ENCODE data around the gene HMG20A. TPM values are rescaled to one million over a fixed set of nuclear protein-coding genes. Genes with fewer than 3 reads are reported as not detected.

HMG20A gene
- total and polyA plus RNA-seq, 10 of the 15 experiments (the other 5 are each of a cell fraction or from before 2014, with no cell fraction given), result 30.0 to 98.7 (median 46.8) TPM

DNA sequence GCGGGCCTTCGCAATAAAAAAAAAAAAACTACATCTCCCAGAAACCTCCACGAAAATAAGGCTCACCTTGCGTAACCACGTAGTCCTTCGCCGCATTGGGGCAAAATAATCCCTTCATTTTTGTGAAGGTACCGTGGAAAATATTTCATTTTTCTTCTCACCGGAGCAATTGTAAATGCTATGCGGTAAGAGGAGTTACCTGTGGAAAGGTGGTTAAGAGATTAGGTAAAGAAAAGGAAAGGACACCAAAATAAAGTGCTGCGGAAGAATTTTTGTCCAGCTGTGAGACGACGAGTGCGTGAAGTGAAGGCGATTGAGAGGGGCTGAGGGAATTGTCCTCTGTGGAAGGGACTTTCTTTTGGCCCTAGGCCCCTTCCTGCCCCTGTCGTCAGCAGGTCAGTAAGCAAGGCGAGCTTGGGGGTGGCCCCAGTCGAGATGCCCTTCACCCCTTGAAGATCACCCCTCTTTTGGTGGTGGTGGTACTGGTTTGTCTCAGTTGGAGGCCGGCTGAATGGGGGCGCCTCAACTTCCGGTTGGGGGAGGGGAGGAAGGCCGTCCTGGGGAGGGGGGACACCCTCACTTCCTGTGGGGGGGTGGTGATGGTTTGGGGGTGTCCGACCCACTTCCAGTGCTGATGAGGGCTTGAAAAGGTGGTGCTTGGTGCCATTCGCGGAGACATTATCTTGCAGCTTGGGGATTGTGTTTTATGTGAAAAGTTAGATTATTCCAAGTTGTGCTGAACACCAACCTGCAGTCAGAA lies at the start of gene HMG20A (continued):
- TF ChIP-seq, protein P1, sequence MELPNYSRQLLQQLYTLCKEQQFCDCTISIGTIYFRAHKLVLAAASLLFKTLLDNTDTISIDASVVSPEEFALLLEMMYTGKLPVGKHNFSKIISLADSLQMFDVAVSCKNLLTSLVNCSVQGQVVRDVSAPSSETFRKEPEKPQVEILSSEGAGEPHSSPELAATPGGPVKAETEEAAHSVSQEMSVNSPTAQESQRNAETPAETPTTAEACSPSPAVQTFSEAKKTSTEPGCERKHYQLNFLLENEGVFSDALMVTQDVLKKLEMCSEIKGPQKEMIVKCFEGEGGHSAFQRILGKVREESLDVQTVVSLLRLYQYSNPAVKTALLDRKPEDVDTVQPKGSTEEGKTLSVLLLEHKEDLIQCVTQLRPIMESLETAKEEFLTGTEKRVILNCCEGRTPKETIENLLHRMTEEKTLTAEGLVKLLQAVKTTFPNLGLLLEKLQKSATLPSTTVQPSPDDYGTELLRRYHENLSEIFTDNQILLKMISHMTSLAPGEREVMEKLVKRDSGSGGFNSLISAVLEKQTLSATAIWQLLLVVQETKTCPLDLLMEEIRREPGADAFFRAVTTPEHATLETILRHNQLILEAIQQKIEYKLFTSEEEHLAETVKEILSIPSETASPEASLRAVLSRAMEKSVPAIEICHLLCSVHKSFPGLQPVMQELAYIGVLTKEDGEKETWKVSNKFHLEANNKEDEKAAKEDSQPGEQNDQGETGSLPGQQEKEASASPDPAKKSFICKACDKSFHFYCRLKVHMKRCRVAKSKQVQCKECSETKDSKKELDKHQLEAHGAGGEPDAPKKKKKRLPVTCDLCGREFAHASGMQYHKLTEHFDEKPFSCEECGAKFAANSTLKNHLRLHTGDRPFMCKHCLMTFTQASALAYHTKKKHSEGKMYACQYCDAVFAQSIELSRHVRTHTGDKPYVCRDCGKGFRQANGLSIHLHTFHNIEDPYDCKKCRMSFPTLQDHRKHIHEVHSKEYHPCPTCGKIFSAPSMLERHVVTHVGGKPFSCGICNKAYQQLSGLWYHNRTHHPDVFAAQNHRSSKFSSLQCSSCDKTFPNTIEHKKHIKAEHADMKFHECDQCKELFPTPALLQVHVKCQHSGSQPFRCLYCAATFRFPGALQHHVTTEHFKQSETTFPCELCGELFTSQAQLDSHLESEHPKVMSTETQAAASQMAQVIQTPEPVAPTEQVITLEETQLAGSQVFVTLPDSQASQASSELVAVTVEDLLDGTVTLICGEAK (IDR thresholded peaks at IDR 0.05; ENCODE audit: borderline replicate concordance), result peak; percentile 88; the same call in 1 of the 2 replicates
- TF ChIP-seq, protein P2, sequence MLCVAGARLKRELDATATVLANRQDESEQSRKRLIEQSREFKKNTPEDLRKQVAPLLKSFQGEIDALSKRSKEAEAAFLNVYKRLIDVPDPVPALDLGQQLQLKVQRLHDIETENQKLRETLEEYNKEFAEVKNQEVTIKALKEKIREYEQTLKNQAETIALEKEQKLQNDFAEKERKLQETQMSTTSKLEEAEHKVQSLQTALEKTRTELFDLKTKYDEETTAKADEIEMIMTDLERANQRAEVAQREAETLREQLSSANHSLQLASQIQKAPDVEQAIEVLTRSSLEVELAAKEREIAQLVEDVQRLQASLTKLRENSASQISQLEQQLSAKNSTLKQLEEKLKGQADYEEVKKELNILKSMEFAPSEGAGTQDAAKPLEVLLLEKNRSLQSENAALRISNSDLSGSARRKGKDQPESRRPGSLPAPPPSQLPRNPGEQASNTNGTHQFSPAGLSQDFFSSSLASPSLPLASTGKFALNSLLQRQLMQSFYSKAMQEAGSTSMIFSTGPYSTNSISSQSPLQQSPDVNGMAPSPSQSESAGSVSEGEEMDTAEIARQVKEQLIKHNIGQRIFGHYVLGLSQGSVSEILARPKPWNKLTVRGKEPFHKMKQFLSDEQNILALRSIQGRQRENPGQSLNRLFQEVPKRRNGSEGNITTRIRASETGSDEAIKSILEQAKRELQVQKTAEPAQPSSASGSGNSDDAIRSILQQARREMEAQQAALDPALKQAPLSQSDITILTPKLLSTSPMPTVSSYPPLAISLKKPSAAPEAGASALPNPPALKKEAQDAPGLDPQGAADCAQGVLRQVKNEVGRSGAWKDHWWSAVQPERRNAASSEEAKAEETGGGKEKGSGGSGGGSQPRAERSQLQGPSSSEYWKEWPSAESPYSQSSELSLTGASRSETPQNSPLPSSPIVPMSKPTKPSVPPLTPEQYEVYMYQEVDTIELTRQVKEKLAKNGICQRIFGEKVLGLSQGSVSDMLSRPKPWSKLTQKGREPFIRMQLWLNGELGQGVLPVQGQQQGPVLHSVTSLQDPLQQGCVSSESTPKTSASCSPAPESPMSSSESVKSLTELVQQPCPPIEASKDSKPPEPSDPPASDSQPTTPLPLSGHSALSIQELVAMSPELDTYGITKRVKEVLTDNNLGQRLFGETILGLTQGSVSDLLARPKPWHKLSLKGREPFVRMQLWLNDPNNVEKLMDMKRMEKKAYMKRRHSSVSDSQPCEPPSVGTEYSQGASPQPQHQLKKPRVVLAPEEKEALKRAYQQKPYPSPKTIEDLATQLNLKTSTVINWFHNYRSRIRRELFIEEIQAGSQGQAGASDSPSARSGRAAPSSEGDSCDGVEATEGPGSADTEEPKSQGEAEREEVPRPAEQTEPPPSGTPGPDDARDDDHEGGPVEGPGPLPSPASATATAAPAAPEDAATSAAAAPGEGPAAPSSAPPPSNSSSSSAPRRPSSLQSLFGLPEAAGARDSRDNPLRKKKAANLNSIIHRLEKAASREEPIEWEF (IDR thresholded peaks at IDR 0.05; ENCODE audit: insufficient replicate concordance, low read depth, low read length), result no peak
- TF ChIP-seq, protein P3, sequence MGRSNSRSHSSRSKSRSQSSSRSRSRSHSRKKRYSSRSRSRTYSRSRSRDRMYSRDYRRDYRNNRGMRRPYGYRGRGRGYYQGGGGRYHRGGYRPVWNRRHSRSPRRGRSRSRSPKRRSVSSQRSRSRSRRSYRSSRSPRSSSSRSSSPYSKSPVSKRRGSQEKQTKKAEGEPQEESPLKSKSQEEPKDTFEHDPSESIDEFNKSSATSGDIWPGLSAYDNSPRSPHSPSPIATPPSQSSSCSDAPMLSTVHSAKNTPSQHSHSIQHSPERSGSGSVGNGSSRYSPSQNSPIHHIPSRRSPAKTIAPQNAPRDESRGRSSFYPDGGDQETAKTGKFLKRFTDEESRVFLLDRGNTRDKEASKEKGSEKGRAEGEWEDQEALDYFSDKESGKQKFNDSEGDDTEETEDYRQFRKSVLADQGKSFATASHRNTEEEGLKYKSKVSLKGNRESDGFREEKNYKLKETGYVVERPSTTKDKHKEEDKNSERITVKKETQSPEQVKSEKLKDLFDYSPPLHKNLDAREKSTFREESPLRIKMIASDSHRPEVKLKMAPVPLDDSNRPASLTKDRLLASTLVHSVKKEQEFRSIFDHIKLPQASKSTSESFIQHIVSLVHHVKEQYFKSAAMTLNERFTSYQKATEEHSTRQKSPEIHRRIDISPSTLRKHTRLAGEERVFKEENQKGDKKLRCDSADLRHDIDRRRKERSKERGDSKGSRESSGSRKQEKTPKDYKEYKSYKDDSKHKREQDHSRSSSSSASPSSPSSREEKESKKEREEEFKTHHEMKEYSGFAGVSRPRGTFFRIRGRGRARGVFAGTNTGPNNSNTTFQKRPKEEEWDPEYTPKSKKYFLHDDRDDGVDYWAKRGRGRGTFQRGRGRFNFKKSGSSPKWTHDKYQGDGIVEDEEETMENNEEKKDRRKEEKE (IDR thresholded peaks at IDR 0.05), result no peak
- no peak; the same call in 1 of the 2 replicates for TF ChIP-seq MXI1 (IDR thresholded peaks at IDR 0.05; ENCODE audit: low read depth, low read length)
- TF ChIP-seq, protein P4, sequence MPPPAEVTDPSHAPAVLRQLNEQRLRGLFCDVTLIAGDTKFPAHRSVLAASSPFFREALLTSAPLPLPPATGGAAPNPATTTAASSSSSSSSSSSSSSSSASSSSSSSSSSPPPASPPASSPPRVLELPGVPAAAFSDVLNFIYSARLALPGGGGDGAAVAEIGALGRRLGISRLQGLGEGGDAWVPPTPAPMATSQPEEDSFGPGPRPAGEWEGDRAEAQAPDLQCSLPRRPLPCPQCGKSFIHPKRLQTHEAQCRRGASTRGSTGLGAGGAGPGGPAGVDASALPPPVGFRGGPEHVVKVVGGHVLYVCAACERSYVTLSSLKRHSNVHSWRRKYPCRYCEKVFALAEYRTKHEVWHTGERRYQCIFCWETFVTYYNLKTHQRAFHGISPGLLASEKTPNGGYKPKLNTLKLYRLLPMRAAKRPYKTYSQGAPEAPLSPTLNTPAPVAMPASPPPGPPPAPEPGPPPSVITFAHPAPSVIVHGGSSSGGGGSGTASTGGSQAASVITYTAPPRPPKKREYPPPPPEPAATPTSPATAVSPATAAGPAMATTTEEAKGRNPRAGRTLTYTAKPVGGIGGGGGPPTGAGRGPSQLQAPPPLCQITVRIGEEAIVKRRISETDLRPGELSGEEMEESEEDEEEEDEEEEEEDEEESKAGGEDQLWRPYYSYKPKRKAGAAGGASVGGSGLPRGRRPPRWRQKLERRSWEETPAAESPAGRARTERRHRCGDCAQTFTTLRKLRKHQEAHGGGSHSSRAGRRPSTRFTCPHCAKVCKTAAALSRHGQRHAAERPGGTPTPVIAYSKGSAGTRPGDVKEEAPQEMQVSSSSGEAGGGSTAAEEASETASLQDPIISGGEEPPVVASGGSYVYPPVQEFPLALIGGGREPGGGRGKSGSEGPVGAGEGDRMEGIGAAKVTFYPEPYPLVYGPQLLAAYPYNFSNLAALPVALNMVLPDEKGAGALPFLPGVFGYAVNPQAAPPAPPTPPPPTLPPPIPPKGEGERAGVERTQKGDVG (CRISPR knock-in tag; IDR thresholded peaks at IDR 0.05), result no peak
- TF ChIP-seq MTA2 (IDR thresholded peaks at IDR 0.05; ENCODE audit: low read depth), result peak; percentile 75
- no peak for TF ChIP-seq NRF1 (conservative IDR thresholded peaks at IDR 0.05; ENCODE audit: low read depth, low read length)
- peak; percentile 86 for TF ChIP-seq ZNF207 (IDR thresholded peaks at IDR 0.05; ENCODE audit: borderline replicate concordance)
- no peak for TF ChIP-seq ZNF622 (IDR thresholded peaks at IDR 0.05)
- TF ChIP-seq CHD1 (IDR thresholded peaks at IDR 0.05; ENCODE audit: low read depth, low read length), result no peak
- peak in 1 of 2 experiments; percentile 20; a peak in 1 of 4 replicates for TF ChIP-seq ETV6 (conservative IDR thresholded peaks at IDR 0.05 in 1 of 2, IDR thresholded peaks at IDR 0.05 in 1 of 2; ENCODE audit: borderline replicate concordance in 1 of 2, low read depth in 1 of 2)
- peak; percentile 57; the same call in 1 of the 2 replicates for TF ChIP-seq SREBF1 (IDR thresholded peaks at IDR 0.05; ENCODE audit: low read length)
